HG02588 (cell line): ENCODE data around the gene REEP6.

Source experiments
- ATAC-seq: cut with Tn5 transposase; IDR thresholded peaks from one replicate; pipeline ENCODE4 v1.9.1; 2021; ENCODE audit warnings: mild to moderate bottlenecking, moderate library complexity; ENCODE audit not compliant: unreplicated experiment

REEP6 gene

GRCh38 chr19:1491114-1491848 is at the start of gene REEP6:
Gene REEP6, plus strand, starts transcription at chr19:1491181. Its CDS starts 89 bp downstream, at chr19:1491270.
- ATAC-seq = no peak

- no peak for ATAC-seq
These were observed 49.1 kb upstream of the REEP6 start for GRCh38 chr19:1441677-1442438.

- ATAC-seq = no peak
These were observed 45.6 kb upstream of the REEP6 start for GRCh38 chr19:1445185-1445931.

- no peak for ATAC-seq
These were observed 44.9 kb upstream of the REEP6 start for GRCh38 chr19:1445932-1446712.

- ATAC-seq = no peak
These were observed 44.1 kb upstream of the REEP6 start for GRCh38 chr19:1446713-1447481.

- ATAC-seq = no peak
These were observed 43.5 kb upstream of the REEP6 start for GRCh38 chr19:1447504-1447903.

- ATAC-seq = no peak
These were observed 43.0 kb upstream of the REEP6 start for GRCh38 chr19:1447944-1448343.

- ATAC-seq = no peak
These were observed 41.2 kb upstream of the REEP6 start, which contains the start of gene APC2 for GRCh38 chr19:1449467-1450442. Gene APC2, plus strand, starts transcription at chr19:1450121. Its CDS starts 2,881 bp downstream, at chr19:1453002.

GRCh38 chr19:1450735-1451731 is 39.9 kb upstream of the REEP6 start:
- no peak for ATAC-seq

- no peak for ATAC-seq
These were observed 38.8 kb upstream of the REEP6 start for GRCh38 chr19:1451916-1452801.

GRCh38 chr19:1452802-1453524 is 38.0 kb upstream of the REEP6 start:
- ATAC-seq = no peak

GRCh38 chr19:1453525-1454364 is 37.2 kb upstream of the REEP6 start:
- ATAC-seq = no peak

GRCh38 chr19:1455002-1455335 is 36.0 kb upstream of the REEP6 start:
- no peak for ATAC-seq

GRCh38 chr19:1455336-1456120 is 35.5 kb upstream of the REEP6 start:
- no peak for ATAC-seq
